ENCODE measurements around the gene PRKCE. TPM values are rescaled to one million over a fixed set of nuclear protein-coding genes. Genes with fewer than 3 reads are reported as not detected.

Gene PRKCE
- total RNA-seq, 1 experiment from 2014 or later, result 2.4 TPM

GRCh38 chr2:45871025-45871424 lies 219.6 kb downstream of the PRKCE start:
- no TSS peak for BruUV-seq (replicated peaks)
- TF ChIP-seq EZH2 (IDR thresholded peaks at IDR 0.05; ENCODE audit: borderline replicate concordance, low read depth, low read length, poor library complexity, severe bottlenecking), result no peak
- no peak for TF ChIP-seq CTCF (conservative IDR thresholded peaks at IDR 0.05; ENCODE audit: low read depth, low read length)
- Histone ChIP-seq H3K4me1 (ENCODE audit: insufficient read depth, low read length, poor library complexity, severe bottlenecking) (no peaks in the 10 kb centered on the region), H3K36me3 (ENCODE audit: insufficient read depth, low read length, poor library complexity, severe bottlenecking) (no peaks in the 10 kb centered on the region), H3K4me3 (ENCODE audit: low read depth, low read length, poor library complexity, severe bottlenecking) (no peak overlapping the region), H3K9me3 (ENCODE audit: low read depth, low read length, poor library complexity, severe bottlenecking) (peaks cover under 1% of the 10 kb centered on the region), H3K27me3 (replicated peaks; ENCODE audit: insufficient read depth, low read depth, low read length, poor library complexity) (no peaks in the 10 kb centered on the region), H3K27ac (ENCODE audit: low read depth, low read length, poor library complexity, severe bottlenecking) (no peak overlapping the region)
- CTCF ChIA-PET, result no interaction called here
- POLR2A ChIA-PET (ENCODE audit: low non-redundant PET), result no interaction called here
- no peak for DNase-seq (ENCODE audit: low spot score)
- intact Hi-C loops (cut with micrococcal nuclease; ENCODE audit: unreplicated experiment), result no loop called here

- no peaks in the 10 kb centered on the region for H3K36me3 ChIP-seq (ENCODE audit: insufficient read depth, low read length, poor library complexity, severe bottlenecking)
- no peak overlapping the region for H3K27ac ChIP-seq (ENCODE audit: low read depth, low read length, poor library complexity, severe bottlenecking)
- H3K27me3 ChIP-seq (replicated peaks; ENCODE audit: insufficient read depth, low read depth, low read length, poor library complexity), result no peaks in the 10 kb centered on the region
- CTCF ChIA-PET, result no interaction called here
- intact Hi-C loops (cut with micrococcal nuclease; ENCODE audit: unreplicated experiment), result no loop called here
- no TSS peak for BruUV-seq (replicated peaks)
- peaks cover 6% of the 10 kb centered on the region for H3K9me3 ChIP-seq (ENCODE audit: low read depth, low read length, poor library complexity, severe bottlenecking)
- DNase-seq (ENCODE audit: low spot score), result no peak
- H3K4me3 ChIP-seq (ENCODE audit: low read depth, low read length, poor library complexity, severe bottlenecking), result no peak overlapping the region
- POLR2A ChIA-PET (ENCODE audit: low non-redundant PET), result no interaction called here
- H3K4me1 ChIP-seq (ENCODE audit: insufficient read depth, low read length, poor library complexity, severe bottlenecking), result no peaks in the 10 kb centered on the region
- TF ChIP-seq CTCF (conservative IDR thresholded peaks at IDR 0.05; ENCODE audit: low read depth, low read length) (no peak), EZH2 (IDR thresholded peaks at IDR 0.05; ENCODE audit: borderline replicate concordance, low read depth, low read length, poor library complexity, severe bottlenecking) (no peak)
These were observed 220.1 kb downstream of the PRKCE start for GRCh38 chr2:45871541-45871940.

GRCh38 chr2:45872211-45872610 lies 220.7 kb downstream of the PRKCE start:
- Histone ChIP-seq H3K36me3 (ENCODE audit: insufficient read depth, low read length, poor library complexity, severe bottlenecking) (no peaks in the 10 kb centered on the region), H3K27ac (ENCODE audit: low read depth, low read length, poor library complexity, severe bottlenecking) (no peak overlapping the region), H3K4me3 (ENCODE audit: low read depth, low read length, poor library complexity, severe bottlenecking) (no peak overlapping the region), H3K4me1 (ENCODE audit: insufficient read depth, low read length, poor library complexity, severe bottlenecking) (no peaks in the 10 kb centered on the region), H3K27me3 (replicated peaks; ENCODE audit: insufficient read depth, low read depth, low read length, poor library complexity) (no peaks in the 10 kb centered on the region), H3K9me3 (ENCODE audit: low read depth, low read length, poor library complexity, severe bottlenecking) (peaks cover 8% of the 10 kb centered on the region)
- BruUV-seq (replicated peaks), result no TSS peak
- TF ChIP-seq CTCF (conservative IDR thresholded peaks at IDR 0.05; ENCODE audit: low read depth, low read length), result no peak
- TF ChIP-seq EZH2 (IDR thresholded peaks at IDR 0.05; ENCODE audit: borderline replicate concordance, low read depth, low read length, poor library complexity, severe bottlenecking), result no peak
- intact Hi-C loops (cut with micrococcal nuclease; ENCODE audit: unreplicated experiment), result no loop called here
- ChIA-PET POLR2A (ENCODE audit: low non-redundant PET) (no interaction called here), CTCF (no interaction called here)
- DNase-seq (ENCODE audit: low spot score), result no peak
